ENCODE data around the gene TEKT2.

Gene TEKT2

DNA sequence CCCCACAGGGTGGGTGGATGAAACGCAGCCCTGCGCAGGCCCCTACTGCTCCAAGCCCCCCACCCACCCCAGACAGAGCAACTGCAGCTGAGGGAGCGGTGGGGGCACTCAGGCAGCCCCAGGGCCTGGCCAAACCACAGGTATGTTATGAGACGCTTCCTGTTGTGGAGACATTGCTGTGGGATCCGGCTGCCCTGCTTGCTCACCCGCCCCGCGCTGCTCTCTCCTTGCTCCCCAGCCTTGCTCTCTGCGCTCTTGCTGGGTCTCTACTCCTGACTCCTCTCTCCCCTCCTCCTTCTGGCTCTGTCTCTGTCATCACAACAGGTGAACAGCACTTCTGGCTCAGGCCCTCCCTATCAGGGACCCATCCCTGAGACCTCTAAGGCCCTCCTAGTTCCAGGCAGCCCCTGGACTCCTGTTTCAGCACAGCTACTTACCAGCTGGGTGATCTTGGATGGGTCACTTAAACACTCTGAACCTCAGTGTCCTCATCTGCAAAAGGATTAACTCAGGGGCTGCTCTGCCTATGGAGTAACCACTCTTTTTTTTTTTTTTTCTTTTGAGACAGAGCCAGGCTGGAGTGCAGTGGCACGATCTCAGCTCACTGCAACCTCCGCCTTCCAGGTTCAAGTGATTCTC is 25.3 kb downstream of the TEKT2 start:
- no peak for DNase-seq

DNA sequence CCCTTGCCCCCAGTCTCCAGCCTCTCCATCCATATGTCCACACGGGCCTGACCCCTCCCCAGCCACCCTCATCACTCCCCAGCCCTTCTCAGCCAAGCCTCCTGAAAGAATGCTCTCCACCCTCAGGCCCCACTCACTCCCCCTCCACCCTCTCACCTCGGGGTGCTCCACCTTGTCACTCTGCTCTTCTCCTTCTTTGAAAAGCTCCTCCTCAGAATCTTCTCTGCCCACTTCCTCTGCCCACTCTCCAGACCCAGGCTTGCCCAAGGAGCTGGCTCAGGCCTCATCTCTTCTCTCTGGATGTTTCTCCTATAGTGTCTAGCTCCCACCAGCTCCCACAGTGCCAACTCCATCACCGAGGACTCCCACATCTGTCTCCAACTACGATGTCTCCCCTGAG is 27.3 kb downstream of the TEKT2 start:
- no peak for DNase-seq

DNA sequence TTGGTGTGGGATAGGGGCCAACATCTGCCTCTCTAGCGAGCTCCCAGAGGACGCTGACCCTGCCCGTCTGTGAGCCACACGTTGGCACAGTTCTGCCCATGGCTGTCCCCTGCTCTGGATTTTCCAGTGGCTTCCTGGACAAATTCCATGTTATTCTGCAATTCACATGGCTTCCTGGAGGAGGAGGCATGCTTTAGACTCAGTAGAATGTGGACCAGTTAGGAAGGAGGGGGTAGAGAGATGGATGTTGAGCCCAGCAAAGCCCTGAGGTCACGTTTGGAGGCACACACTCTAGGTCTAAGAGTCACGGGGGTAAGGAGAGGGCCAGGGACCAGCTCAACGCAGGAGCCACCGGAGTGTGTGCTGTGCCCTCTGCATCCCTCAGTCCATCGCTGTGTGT is 28.9 kb downstream of the TEKT2 start:
- no peak for DNase-seq

DNA sequence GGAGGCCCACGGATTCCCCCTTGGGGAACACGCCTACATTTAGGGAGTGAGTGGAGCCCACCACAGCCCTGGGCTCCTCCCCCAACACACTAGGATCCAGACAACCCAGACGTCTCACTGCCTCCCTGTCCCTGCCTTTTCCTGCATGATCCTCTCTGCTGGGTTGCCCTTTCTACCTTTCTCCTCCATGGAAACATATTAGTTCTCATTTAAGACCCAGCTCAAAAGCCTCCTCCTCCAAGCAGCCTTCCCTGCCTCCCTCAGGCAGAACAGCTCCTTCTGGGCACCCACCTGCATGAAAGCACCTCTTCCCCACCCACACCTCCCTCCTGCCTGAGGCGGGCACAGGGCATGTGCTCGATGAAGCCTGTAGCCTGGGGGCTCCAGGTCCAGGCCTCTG is 30.5 kb downstream of the TEKT2 start:
- DNase-seq: no peak

DNA sequence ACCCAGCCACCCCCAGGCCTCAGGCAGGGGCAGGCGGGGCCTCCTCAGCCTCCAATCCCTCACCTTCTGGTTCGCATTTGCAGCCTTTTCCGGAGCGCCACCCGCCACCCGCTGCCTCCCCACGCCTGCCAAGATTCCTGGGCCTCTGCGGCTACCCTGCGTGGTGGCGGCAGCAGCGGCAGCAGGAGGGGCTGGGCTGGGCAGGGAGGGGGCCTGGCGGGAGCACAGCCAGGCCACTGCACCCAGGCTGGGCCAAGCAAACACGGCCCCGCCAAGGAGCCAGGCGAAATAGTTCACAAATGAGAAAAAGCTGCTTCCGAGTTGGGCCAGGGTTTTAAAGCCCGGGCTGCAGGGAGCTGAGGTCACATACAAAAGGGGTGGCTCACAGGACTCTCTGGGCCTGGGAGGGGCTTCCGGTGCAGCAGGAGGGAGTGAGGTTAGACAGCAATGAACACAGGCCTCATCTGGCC is 31.3 kb downstream of the TEKT2 start:
- DNase-seq: no peak

DNA sequence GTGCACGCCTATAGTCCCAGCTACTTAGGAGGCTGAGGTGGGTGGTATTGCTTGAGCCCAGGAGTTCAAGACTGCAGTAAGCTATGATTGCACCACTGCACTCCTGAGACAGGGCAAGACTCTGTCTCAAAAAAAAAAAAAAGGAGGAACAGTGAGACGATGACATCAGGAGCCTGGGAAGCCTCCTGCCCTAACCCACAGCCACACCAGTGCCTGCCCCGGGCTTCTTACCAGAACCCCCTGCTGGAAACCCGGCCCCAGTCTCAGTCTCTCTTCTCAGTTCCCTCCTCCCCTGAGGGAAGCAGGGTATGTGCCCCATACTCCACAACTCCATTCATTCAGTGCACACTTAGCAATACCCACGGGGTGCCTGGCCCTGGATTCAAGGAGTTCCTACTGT is 32.0 kb downstream of the TEKT2 start:
- no peak for DNase-seq

DNA sequence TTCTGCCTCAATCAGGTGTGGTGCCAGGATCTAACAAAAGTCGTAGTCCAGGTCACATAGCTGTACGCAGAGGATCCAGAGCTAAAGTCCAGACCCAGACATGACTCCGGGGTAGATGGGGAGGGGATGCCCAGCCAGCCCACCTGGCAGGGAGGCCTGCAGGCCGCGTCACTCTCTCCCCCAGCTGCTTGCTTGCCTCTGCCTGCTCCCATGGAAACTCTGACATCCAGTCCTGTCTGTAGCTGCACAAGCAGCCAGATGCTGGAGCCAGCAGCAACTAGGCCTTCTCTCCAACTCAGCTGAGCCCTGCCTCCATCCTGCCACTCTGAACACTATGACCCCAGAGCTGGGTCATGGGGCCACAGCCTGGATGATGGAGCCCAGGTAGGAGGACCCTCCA is 33.0 kb downstream of the TEKT2 start:
- DNase-seq: no peak

DNA sequence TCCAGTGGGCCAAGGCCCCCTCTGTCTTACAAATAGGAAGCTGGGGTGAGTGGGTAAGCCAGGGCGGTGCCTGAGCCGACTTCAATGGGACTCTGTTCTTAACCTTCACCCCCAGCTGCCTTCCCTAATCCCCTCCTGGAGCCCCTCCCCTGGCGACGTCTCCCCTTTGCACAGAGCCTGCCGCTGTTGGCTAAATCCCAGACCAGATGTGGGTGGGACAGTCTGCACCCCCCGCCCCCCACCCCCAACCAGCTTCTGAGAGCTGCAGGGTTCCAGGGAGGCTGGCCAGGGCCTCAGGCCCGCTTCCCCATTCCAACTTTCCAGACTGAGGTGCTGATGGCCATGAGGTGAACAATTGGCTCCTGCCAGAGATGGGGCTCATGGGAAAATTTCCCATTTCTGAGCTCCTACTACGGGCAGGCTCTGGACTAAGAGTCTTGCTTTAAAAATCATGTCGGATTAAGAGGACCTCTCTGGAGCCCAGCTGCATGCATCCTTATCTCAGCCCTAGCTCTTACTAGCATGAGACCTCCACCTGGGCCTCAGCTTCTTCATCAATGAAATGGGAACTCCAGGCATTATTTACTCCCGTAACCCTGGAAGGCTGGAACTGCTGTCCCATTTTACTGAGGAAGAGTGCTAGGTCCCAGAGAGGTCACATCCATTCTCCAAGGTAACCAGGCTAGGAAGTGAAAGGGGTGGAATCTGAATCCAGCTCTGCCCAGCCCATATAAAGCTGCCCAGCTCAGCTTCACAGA is 34.7 kb downstream of the TEKT2 start:
- DNase-seq: no peak

DNA sequence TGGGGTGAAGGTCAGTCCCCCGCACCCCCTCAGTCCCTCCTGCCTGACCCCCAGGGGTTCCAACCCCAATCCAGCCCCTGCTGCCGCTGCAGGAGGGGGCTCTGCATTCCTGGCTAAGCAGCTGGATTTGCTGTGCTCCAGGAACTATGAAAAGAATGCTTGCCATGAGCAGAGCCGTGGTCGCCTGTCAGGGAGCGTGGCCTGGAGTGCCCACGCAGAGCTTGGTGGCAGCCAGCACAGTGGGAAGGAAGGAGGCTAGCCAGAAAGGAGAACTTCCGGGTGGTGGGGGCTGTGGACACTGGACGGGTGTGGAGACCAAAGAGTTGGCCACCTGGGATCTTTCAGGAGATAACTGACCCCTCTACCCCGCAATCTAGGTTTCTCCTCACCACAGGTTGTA is 35.6 kb downstream of the TEKT2 start:
- DNase-seq: no peak

DNA sequence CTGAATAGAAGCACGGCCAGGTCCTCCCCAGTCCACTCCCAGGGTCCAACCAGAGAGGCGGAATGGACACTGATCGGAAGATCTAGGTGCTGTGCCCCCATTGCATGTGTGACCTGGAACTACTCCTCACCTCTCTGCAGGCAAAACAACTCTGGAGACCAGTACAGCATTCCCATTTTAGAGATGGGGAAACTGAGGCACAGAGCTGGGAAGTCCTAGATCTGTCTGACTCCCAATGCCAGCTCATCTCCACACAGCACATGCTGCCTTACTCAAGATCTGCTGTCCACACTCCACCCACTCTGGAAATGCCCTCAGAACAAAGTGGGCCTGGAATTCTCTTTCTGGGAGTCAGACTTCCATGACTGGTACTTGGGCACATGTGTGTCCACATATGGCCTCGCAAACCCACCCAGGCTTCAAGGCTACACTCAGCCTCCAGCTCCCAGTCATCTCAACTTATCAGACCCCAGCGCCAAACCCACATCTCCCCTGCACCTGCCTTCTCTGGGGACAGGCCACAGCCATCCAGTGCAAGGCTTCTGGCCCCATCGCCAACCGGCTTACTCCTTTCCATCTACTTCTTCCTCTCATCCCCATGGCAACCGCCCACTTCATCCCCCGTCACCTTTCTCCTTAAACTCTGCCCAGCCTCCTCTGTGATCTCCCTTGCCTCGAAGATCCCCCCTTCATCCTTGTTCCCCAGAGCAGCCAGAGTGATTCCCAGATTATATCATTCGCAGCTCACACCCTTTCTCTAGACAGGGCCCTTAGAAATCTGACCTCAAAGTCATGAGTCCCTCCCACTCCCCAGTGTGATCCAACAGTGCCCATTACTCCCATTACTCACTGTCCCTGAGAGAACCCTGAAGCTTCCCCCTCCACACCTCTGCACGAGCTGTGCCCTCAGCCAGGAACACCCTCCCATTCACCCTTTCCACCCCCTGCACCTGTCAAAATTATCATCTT is 38.5 kb downstream of the TEKT2 start:
- DNase-seq: no peak

DNA sequence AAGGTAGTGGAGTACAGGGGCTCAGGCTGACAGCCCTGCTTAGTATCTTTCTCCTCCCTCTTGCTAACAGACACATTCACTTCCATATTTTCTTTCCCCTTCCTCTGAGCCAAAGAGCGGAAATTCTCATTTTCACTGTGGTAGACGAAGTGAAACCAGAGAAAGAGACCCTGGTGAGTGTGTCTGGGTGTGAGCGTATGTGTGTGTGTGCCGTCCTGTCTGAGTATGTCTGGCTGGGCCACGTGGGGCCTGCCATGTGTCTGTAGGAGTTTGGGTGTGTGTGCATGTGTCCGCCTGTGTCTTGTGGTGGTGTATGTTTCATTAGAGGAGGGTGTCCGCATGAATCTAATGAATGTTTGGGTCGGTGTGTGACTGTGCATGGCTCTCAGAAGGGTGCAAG is 39.5 kb downstream of the TEKT2 start:
- DNase-seq: no peak

DNA sequence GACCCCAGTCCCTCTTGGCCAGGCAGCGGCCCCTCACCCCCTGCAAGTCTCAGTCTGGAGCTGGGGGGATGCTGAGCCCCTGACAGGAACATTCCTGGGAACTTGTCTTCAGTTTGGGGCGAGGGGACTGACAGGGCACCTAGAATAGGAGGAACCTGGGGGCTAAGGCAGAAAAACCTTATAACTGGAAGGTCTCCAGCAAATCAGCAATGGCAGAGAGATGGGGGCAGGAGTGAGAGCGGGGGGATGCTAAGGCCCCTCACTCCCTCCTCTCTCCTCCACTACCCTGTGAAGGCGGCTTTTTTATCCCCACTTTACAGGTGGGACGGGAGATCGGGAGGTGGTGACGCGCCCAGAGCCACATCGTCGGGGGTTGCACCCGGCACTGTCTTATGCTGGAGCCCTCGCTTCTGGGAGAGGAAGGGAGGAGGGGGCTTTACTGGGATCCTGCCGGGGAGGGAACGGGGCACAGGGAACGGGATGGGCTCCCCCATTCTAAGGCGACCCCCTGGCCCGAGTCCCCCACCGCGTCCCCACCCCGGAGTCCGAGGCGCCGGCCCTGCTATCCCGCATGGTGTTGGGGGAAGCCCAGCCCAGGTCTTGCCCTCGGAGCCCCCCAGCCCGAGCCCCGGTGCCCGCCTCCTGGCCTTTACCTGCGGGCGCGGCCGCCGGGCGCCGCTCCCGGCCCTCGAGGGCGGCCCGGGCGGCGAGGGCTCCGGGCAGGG is 40.7 kb downstream of the TEKT2 start:
- no peak for DNase-seq

DNA sequence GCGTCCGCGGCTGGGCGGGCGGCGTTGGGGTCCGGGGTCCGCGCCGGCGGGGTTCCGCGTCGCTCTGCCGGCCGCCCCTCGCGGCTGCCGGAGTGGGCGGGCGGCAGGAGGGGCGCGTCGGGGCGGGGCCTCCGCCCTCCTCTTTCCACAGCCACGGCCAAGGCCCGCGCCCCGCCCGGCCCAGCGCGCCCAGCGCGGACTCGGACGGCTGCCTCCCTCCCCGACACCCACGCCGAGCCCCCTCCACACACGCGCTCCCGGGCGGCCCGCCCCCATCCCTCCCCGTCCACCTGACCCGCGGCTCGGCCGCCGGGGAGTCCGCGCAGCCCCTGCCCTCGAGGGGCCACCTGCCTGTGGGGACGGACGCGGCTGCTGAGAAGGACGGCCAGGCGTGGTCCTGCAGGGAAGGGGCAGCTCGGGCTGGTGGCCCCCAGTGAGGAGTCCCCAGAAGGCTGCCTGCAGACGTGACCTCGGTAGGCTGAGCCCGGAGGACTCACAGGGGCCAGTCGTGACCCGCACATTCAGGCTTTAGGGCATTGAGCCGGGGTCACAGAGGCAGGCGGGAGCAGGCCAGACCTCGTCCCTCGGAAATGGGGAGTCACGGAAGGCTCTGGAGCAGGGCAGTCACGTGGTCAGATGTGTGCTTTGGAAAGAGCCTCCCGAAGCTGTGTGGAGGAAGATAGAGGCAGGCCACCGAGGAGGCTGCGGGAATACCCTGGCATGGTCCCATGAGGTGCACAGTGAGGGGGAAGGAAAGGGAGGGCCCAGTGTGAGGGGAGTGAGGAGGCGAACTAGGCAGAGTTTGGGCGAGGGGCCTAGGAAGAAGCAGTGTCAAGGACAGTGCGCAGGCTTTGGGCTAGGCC is 41.5 kb downstream of the TEKT2 start, which contains the start of gene COL8A2:
COL8A2 (minus strand) TSS at position 94 of the 863 bp plus-strand sequence. CDS start 24,980 bp downstream, outside the sequence.
- DNase-seq: no peak

DNA sequence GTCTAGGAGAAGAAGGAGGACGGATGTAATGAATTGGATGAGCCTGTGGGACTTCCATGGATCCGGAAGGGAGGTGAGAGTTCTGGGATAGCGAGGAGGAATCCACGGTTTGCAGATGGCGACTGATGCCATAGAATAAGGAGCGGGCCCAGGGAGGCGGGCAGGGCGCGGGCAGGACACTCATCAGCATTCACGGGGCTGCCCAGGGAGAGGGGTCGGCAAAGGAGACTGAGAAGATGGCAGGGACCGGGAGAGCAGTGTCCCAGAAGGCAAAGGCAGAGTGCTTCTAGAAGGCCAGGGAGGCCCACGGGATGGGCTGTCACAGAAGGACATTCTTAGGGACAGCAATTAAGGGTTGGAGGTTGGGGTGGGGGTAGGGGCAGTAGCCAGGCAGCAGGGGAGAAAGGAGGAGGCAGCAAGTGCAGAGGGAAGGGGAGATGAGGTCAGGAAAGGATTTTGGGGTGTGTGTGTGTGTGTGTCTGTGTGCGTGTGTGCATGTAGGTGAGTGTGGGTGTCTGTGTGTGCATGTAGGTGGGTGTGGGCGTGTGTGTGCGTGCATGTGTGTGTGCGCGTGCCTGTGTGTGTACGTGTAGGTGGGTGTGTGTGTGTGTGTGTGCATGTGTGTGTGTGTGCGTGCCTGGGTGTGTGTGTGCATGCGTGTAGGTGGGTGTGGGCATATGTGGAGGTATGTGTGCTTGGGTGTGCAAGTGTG is 42.3 kb downstream of the TEKT2 start:
- no peak for DNase-seq

DNA sequence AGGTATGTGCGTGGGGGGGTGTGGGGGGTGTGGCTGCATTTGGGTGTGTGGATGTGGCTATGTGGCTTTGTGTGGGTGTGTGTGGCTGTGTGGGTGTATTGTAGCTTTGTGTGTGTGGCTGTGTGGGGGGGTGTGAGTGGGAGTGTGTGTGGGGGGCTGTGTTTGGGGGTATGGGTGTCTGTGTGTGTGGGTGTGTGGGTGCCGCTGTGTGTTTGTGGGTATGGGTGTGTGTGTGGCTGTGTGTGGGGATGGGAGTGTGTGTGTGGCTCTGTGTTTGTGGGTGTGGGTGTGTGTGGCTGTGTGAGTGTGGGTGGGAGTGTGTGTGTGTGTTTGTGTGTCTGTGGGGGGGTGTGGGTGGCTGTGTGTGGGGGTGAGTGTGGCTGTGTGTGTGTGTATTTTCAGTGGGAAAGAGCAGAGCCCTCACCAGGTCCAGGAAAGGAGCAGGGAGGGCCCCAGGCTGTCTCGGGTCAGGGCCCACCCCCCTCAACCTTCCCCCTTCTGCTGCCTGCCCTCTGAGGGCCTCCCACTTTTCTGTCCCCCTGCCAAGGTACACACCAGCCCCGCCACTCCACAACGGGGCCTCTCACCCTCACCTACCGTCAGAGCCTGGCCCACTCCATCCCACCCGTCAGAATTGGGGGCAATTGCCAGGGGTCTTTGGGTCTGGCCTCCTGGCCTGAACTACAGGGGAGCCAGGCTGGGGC is 43.1 kb downstream of the TEKT2 start:
- no peak for DNase-seq

DNA sequence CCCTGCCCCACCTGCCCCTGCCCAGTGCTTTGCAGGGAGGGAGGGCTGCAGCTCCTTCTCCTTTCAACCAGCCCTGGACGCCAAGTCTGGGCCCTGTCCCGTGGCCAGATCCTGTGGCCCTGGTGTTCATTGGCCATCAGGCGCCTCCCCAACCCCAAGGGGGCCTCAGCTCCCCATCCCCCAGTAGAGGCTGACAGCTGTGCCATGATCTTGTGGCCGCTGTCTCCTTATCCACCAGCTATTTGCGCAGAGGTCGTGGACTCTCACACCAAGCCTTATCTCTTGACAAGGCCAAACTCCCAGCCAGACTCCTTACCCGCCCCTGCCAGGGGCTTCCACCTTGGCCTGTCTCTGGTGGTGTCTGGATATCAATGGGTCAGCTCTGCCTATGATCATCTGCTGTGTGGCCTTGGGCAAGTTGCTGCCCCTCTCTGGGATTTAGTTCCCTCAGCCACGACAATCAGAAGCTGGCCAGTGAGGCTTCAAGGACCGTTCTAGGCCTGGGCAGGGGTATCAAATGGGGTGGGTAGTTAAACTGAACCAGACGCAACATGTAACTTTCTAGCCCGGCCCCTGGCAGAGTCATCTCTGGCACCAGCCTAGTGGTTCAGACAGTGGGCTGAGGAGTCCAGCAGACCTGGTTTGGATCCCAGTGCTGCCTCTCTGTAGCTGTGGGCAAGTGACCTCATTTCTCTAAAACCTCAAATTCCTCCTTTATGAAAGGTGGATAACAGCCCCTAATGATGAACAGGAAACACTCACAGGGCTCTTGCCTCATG is 44.4 kb downstream of the TEKT2 start:
- no peak for DNase-seq

DNA sequence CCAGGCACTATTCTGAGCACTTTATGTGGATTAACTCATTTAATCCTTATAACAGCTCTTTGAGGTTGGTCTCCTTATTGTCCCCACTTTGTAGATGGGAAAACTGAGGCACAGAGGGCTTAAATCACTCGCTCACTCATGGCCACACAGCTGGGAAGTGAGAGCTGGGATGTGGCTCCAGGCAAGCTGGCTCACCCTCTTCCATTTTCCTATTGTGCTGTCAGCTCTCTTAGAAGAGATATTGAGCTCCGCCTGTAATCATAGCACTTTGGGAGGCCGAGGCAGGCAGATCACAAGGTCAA is 45.0 kb downstream of the TEKT2 start:
- no peak for DNase-seq

DNA sequence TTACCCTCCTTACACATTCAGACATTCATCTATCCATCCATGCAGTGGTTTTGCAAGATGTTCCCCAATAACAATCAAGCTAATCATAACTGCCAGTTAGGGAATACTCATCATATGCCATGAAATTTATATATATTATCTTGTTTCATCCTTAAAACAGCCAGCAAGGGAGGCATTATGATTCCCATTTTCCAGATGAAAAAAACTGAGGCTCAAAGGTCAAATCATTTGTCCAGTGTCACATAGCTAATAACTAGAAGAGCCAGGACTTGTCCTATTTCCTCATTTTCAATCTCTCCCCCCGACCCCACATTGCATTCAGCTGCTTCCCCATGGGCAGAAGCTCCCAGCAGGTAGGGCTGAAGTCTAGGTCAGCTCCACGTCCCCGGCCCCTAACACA is 48.1 kb downstream of the TEKT2 start:
- no peak for DNase-seq

DNA sequence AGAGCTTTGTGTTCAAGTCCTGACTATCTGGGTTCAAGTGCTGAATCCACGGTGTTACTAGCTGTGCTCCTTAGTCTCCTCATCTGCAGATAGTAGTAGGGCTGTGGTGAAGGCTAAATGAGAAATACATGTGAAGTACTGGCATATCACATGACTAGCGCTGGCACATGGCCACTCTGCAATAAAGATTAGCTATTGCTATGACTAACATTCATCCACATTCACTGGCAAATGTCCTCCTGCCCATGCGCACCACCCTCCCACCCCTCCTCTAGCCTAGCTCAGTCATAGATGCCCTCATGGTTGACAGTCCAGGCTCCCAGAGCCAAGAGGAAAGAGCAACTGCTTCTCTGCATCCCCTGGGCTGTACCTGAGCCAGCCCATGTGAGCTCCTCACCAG is 49.6 kb downstream of the TEKT2 start:
- DNase-seq: no peak

DNA sequence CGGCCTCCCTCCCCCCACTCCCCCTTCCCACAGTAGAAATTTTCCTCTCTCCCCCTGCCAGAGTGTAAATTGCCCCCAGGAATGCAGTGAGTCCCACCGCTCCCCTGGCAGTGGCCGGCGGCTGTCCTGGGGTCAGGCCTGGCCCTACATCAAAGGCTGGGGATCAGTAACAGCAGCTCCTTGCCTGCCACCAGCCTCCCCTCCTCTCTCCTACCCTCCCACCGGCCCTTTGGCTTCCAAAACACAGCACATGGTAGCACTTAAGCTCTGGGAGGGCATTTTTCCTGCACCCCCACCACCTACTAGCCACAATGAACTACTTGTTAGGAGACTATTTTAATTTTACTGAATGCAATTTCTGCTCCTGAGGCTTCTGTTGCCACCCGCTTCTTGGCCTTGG is 50.1 kb downstream of the TEKT2 start:
- no peak for DNase-seq
